Measurements from ENCODE around the gene SEL1L2.

GRCh38 chr20:13839421-13840092, 150.9 kb downstream of the SEL1L2 start:
- no peak for TF ChIP-seq REST (IDR thresholded peaks at IDR 0.05; ENCODE audit: borderline replicate concordance)
- no peak for TF ChIP-seq REST (CRISPR knock-in tag; IDR thresholded peaks at IDR 0.05; ENCODE audit: low read depth)
- TF ChIP-seq SIX5 (IDR thresholded peaks at IDR 0.05; ENCODE audit: borderline replicate concordance in 1 of 2, insufficient read depth in 1 of 2, low read depth in 1 of 2, low read length in 2 of 2), result no peak
- no peak for TF ChIP-seq FOXA1 (IDR thresholded peaks at IDR 0.05; ENCODE audit: borderline replicate concordance)
- TF ChIP-seq CBX1 (IDR thresholded peaks at IDR 0.05; ENCODE audit: low read depth), result no peak
- no peak for TF ChIP-seq ELF4 (CRISPR knock-in tag; IDR thresholded peaks at IDR 0.05)
- TF ChIP-seq NCOR1 (IDR thresholded peaks at IDR 0.05), result no peak

All from K562 (cell line).